Activated CD8-positive, alpha-beta memory T cell treated with anti-CD3 and anti-CD28 coated beads for 1 hour (primary cell): ENCODE data around the gene CTU2.

Experiments
- DNase-seq, 2 donors: peaks; one replicate each; pipeline ENCODE4 v3.0.0-alpha.2; 2020; ENCODE audit warnings: low read depth in 1 of 2; ENCODE audit errors: extremely low read depth in 1 of 2

Gene CTU2

GRCh38 chr16:88696441-88696840 lies 9.9 kb upstream of the CTU2 start:
- DNase-seq = no peak

DNA sequence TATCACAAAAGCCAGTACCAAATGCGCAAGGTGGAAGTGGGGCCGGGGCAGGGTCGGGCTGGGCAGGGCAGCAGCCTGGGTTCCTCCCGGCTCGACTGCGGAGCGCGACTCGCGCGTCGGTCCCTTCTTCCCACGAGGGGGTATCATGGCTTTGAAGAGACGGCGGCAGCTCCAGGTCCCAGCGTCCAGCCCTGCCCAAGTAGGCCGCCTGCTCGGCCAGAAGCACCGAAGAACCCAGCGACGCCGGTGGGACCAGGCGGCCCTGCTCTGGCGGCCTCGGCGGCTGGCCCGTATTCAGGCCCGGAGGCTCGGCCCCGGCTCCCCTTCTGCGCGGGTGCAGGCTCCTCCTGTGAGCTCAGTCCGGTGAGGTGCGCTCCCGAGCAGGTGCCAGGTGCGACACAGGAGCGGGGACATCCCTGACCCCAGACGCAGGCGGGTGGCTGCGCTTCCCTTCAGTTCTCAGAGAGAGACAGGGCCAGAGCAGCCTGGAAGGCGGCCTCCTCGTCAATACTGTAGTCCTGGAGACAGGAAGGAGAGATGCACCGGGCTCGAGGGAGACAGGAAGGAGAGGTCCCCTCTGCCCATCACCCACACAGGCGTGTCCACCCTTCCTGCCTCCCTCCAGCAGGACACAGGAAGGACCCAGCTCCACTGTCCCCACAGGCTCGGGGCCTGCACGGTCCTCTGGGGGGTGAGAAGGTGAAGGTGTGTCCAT lies 9.0 kb upstream of the CTU2 start:
- DNase-seq = no peak

DNA sequence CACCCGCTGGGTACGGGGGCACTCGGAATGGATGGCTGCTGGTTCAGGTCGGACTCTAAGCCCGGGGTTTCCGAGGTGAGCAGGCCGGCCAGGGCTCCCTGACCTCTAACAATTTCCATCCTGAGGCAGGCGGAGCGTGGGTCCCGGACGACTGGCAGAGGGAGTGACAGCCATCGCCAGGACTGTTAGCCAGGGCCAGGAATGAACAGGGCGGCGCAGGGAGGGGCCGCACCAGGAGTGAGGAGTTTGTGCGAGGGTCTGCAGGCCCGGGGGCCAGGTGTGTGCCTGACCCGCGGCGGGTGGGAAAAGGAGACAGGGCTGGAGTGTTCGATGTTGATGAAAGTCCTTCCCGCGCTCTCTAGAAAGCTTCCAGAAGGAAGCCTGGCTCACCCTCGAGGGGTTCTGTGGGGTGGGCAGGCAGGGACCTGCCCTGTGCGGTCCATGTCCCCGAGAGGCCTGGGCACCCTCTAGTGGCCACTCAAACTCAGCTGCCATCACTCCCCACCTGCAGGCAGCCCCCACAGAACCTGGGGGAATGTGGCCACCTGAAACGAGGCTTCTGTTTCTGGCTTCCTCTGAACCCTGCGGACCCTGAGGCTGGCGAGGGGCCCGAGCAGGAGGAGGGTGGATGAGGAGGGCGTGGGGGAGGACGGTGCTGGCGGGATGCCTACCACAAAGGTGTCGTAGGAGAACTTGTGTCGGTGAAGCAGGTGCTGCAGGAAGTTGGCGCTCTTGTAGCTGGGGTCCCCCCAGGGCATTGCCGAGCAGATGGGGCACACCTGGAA lies 8.3 kb upstream of the CTU2 start:
- no peak for DNase-seq

- DNase-seq = no peak
Observed at GRCh38 chr16:88698646-88699045, 7.7 kb upstream of the CTU2 start.

DNA sequence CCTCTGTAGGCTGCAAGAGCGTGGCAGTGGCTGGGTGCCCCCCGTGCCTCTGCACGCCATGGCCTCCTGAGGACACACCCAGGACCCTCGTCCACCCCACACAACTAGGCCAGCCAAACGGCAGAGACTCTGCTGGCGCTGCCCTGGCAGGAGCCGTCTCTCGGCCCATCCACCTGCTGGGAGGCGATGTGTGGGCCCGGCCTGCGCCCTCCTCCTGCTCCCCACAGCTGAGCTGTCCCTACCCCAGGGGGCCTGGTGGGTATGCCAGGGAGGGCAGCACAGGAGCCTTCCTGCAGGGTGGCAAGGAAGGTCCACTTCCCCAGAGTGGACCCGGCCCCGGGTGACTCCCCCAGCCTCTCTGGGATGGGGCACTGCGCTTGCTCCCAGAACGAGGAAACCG lies 7.1 kb upstream of the CTU2 start:
- no peak for DNase-seq

DNA sequence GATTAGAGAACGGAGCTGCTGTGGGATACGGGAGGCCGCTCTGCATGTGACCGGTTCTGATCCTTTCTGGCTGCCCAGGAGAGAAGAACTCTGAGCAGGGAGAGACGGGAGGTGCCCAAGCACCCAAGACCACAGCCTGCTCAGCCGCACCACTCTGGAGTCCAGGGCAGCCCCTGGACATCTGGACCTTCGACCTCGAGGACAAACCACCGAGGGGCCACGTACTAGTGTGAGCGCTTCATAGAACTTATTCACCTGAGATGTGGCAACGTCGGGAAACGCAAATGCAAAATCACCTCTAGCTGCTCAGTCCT lies 6.0 kb upstream of the CTU2 start:
- no peak for DNase-seq

DNA sequence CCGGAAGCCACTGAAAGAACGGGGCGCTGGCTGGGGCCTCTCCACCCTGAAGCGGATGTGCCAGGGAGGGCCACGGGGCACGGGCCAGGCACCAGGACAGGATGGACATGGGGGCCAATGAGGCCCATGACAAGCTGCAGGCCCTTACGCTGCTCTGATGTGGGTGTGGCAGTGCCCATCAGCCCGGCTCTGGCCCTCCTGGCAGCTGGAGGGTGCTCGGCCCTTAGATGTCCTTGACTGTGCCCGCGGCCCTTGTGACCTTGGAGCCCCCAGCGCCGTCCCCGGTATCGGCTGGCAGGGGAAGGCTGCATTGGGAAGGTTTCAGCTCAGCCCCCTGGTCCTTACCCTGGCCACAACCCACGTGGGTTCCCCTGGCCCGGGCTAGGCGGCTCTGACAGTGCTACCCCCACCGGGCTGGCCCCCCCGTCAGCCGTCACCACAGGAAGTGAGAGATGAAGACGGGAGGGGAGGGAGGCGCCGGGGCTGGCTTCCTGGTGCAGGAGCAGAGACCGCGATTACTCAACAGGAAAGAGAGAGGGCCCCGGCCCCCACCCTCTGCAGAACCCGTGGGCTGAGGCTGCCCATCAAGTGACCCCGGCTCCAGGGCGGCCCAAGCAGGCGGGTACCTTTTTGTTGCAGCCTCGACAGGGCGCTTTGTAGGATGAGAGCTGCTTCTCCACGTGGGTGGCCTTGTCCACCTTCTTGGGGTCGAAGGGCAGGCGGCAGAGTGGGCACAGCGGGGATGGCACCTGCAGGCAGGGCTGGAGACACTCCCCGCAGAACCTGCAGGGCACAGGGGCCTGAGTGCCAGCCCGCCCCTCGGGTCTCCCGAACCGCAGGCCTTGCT lies 5.4 kb upstream of the CTU2 start:
- peak; percentile 93 to 94 for DNase-seq

GRCh38 chr16:88701581-88702370 lies 4.5 kb upstream of the CTU2 start:
- no peak for DNase-seq

GRCh38 chr16:88702371-88703210 lies 3.7 kb upstream of the CTU2 start:
- DNase-seq = no peak

- DNase-seq = peak; percentile 55
Observed at GRCh38 chr16:88703486-88704309, 2.6 kb upstream of the CTU2 start.

- DNase-seq = no peak
Observed at GRCh38 chr16:88705076-88705684, 1.1 kb upstream of the CTU2 start.

GRCh38 chr16:88705801-88706228 lies 488 bp upstream of the CTU2 start:
- no peak for DNase-seq

DNA sequence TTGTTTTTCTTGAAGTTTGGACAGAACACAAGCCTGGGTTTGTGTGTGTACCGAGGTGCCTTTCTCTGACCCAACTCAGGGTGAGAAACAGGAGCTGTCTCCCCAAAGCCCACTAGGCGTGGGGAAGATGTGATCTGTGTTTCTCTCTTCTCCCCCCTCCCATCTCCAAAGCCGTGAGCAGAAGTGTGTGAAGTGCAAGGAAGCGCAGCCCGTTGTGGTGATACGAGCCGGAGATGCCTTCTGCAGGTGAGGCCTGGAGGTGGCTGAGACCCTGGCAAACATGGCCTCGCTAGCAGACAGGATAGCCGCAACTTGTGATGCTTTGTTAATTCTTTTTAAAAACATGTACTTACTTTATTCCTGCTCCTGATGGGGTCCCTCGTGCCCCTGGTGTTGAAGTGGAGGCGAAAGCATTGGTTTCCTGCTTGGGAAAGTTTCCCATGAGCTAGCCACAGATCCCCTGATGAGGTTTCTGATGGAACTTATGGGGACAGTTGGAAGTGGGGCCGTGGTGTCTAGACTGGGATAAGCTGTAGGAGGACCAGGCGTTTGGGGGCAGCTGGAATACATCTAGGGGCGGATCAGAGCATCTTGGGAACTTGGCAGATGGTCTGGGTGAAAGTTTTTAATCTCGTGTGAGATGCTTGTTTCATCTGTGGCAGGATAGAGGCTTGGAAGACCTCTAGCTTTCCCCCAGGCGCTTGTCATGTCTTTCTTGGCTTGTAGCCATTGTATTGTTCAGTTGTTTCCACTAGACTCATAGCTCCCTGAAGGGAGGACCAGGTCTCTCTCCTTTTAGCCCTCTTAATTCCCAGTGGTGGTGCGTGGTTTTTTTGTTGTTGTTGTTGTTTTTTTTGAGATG lies 893 bp downstream of the CTU2 start:
- no peak for DNase-seq

DNA sequence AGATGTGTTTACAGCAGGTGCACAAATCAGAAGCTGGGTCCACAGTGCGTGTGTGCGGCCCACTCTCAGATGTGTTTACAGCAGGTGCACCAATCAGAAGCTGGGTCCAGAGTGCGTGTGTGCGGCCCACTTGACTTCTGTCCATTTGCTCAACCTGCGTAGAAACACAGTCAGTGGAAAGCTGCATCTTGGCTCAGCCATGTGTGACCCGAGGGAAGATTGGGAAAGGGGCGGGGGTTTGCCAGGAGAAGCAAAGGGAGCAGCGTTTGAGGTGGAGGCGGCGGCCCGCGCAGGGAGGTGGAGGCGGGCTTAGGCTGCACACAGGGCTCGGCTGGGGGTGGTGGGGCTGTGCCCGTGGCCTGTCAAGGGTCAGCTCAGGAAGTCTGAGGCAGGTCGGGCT lies 4.3 kb downstream of the CTU2 start:
- no peak for DNase-seq

DNA sequence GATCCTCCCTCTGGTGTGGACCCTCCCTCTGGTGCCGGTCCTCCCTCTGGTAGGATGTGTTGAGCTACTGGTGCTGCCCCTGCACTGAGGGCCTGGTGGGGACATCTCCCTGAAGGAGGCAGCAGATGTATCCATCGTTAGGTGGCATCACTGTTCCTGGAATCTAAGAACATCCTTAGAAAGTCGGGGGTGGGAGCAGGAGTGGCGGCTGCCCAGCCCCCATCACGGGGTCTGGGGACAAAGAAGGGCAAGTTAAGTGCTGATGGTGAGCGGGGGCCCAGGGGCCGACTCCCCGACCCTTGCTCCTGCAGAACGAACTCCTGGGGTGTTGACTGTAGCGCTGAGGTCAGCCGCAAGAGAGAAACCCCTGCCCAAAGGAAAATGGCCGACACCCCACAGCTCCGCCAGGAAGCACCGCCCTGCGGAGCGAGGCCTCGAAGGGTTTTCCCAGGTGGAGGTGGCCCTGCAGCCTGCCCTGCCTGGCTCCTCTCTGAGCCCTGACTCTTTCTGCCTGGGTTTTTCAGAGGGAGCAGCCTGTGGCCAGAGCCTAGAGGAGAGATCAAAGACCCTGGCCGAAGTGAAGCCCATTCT lies 5.5 kb downstream of the CTU2 start:
- no peak for DNase-seq

DNA sequence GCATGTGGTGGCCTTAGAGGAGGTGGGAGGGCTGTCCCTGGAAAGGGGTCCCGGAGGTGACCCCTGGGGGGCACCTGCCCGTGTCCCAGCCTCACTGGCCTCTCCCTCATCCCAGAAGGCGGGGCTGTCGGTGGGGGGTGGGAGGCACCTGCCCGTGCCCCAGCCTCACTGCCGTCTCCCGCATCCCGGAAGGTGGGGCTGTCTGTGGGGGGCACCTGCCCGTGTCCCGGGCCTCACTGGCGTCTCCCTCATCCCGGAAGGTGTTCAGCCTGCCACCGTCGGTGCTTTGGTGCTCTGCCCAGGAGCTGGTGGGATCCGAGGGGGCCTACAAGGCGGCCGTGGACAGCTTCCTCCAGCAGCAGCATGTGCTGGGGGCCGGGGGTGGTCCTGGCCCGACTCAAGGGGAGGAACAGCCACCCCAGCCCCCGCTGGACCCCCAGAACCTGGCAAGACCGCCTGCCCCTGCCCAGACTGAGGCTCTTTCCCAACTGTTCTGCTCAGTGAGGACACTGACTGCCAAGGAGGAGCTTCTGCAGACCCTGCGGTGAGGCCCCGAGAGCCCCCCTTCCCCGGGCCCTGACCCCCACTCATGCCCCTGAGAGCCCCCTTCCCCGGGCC lies 6.2 kb downstream of the CTU2 start:
- no peak for DNase-seq

GRCh38 chr16:88713054-88713453 lies 6.8 kb downstream of the CTU2 start:
- no peak for DNase-seq
